Measurements from ENCODE around the gene MAP4K4. TPM values are rescaled to one million over a fixed set of nuclear protein-coding genes. Genes with fewer than 3 reads are reported as not detected.

Gene MAP4K4
- total and polyA plus RNA-seq, 2 of the 13 experiments (the other 11 are each of a cell fraction or from before 2014, with no cell fraction given) = 105 to 264 TPM

- TF ChIP-seq ZNF883 (CRISPR knock-in tag; IDR thresholded peaks at IDR 0.05; ENCODE audit: not compliant biosample characterization) (no peak), KDM2A (CRISPR knock-in tag; IDR thresholded peaks at IDR 0.05; ENCODE audit: borderline replicate concordance, low read depth) (no peak), ZMYM3 (CRISPR knock-in tag; IDR thresholded peaks at IDR 0.05) (peak; percentile 88), KIAA2018 (CRISPR knock-in tag; IDR thresholded peaks at IDR 0.05; ENCODE audit: borderline replicate concordance) (no peak), ZNF83 (CRISPR knock-in tag; IDR thresholded peaks at IDR 0.05; ENCODE audit: borderline replicate concordance) (no peak), AHR (CRISPR knock-in tag; IDR thresholded peaks at IDR 0.05) (no peak), ZBTB14 (CRISPR knock-in tag; IDR thresholded peaks at IDR 0.05) (no peak), ISL2 (CRISPR knock-in tag; IDR thresholded peaks at IDR 0.05) (no peak; the same call in 1 of the 2 replicates), ERF (CRISPR knock-in tag; IDR thresholded peaks at IDR 0.05) (no peak), HDAC2 (CRISPR knock-in tag; IDR thresholded peaks at IDR 0.05) (peak; percentile 66), IKZF5 (CRISPR knock-in tag; IDR thresholded peaks at IDR 0.05) (peak; percentile 26; the same call in 1 of the 2 replicates), ZNF33A (CRISPR knock-in tag; IDR thresholded peaks at IDR 0.05; ENCODE audit: borderline replicate concordance) (no peak), KDM3A (CRISPR knock-in tag; IDR thresholded peaks at IDR 0.05; ENCODE audit: low read depth) (no peak), ASH2L (IDR thresholded peaks at IDR 0.05; ENCODE audit: insufficient read length, low read depth, low read length) (no peak), TAF15 (IDR thresholded peaks at IDR 0.05; ENCODE audit: low read depth, low read length, poor library complexity, severe bottlenecking) (no peak), ATF7-NPFF (CRISPR knock-in tag; IDR thresholded peaks at IDR 0.05; ENCODE audit: low read depth) (no peak), ZXDC (CRISPR knock-in tag; IDR thresholded peaks at IDR 0.05) (no peak)
These were observed 23.6 kb upstream of the MAP4K4 start (continued) for GRCh38 chr2:101673920-101674319.
